ENCODE data around the gene SYTL1. TPM values are rescaled to one million over a fixed set of nuclear protein-coding genes. Genes with fewer than 3 reads are reported as not detected.

SYTL1 gene
- total RNA-seq, 4 donors from 2014 or later: 1.6 to 11.3 (median 4.8) TPM; not detected in 1

DNA sequence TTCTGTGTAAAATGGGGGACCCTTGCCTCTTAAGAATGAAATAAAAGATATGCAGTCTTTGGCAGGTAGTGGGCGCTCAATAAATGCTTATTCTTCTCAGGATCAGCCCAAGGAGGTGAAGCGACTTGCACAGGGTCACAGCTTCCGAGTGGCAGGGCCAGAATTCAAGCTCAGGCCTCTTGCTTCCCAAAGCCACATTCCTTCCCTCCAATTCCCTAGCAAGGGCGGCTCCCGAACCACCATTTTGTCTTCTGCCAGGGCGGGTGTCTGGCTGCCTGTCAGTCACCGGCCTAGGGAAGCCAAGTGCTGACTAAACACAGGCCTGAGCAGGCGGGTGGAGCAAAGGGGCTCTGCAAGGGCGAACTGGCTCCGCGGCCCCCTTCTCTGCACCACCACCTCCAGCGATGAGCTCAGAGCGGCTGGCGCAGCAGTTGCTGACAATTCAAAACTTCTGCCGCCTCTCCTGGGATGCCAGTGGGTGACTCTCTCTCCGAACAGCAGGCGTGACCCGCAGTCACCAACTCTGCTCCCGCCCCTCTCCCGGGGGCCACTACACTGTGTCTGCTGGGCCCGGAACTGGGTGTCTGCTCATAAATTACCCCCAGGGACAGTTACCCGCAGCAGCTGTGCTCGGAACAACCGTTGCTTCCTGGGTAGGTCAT is 61.4 kb downstream of the SYTL1 start:
- no peak overlapping the region for H3K4me3 ChIP-seq
- intact Hi-C loops (cut with DNase I; ENCODE audit: low total_unique reads): loop anchor here (5.0 kb wide), 1 partner anchor 204 kb away; no protein-coding TSS in a partner anchor
- H3K9me3 ChIP-seq: no peaks in the 10 kb centered on the region
- peaks cover 6 to 23% of the 10 kb centered on the region in 2 donors for H3K4me1 ChIP-seq
- H3K27me3 ChIP-seq: no peaks in the 10 kb centered on the region
- peak overlapping the region; percentile 81 to 84 for H3K27ac ChIP-seq
- H3K36me3 ChIP-seq: no peaks in the 10 kb centered on the region
- peak; percentile 78 to 84 for DNase-seq
- TF ChIP-seq POLR2A (IDR thresholded peaks at IDR 0.05): no peak
- TF ChIP-seq, protein P1, sequence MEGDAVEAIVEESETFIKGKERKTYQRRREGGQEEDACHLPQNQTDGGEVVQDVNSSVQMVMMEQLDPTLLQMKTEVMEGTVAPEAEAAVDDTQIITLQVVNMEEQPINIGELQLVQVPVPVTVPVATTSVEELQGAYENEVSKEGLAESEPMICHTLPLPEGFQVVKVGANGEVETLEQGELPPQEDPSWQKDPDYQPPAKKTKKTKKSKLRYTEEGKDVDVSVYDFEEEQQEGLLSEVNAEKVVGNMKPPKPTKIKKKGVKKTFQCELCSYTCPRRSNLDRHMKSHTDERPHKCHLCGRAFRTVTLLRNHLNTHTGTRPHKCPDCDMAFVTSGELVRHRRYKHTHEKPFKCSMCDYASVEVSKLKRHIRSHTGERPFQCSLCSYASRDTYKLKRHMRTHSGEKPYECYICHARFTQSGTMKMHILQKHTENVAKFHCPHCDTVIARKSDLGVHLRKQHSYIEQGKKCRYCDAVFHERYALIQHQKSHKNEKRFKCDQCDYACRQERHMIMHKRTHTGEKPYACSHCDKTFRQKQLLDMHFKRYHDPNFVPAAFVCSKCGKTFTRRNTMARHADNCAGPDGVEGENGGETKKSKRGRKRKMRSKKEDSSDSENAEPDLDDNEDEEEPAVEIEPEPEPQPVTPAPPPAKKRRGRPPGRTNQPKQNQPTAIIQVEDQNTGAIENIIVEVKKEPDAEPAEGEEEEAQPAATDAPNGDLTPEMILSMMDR (IDR thresholded peaks at IDR 0.05): peak in 2 of 4 experiments; percentile 19 to 34

Small RNA genes within 50 kb of the gene (small RNA-seq; reads per million reads assigned to genes)
- not detected for gene RNU6-48P

Other genes with a start within 250 kb of the SYTL1 start
- gene SLC9A1, start 186.9 kb upstream of the SYTL1 start, total RNA-seq: 10 to 100 TPM in 2 of 4 donors, 1 to 10 TPM in 2; 3.1 to 33.6 (median 18.4) TPM
- gene WDTC1, start 107.4 kb upstream of the SYTL1 start, total RNA-seq: 10 to 100 TPM in 3 of 4 donors, 1 to 10 TPM in 1; 5.6 to 45.8 (median 34.2) TPM
- 10 to 100 TPM in 2 of 4 donors, 1 to 10 TPM in 2; 9.7 to 43.9 (median 18.6) TPM for gene TMEM222, start 19.9 kb upstream of the SYTL1 start, total RNA-seq
- gene MAP3K6, start 24.9 kb downstream of the SYTL1 start, total RNA-seq: 100 to 1,000 TPM in 1 of 4 donors, 10 to 100 TPM in 3; 10.9 to 124 (median 16.5) TPM
- 1 to 10 TPM in 3 of 4 donors, not detected in 1; 2.1 to 4.7 (median 2.4) TPM for gene FCN3, start 32.8 kb downstream of the SYTL1 start, total RNA-seq
- under 1 TPM in 1 of 4 donors, not detected in 3; 0.69 TPM for gene CD164L2, start 41.3 kb downstream of the SYTL1 start, total RNA-seq
- 1 to 10 TPM in 1 of 4 donors, under 1 TPM in 1, not detected in 2; 0.55 to 1.9 TPM for gene GPR3, start 50.6 kb downstream of the SYTL1 start, total RNA-seq
- gene WASF2, start 148.1 kb downstream of the SYTL1 start, total RNA-seq: 100 to 1,000 TPM in 1 of 4 donors, 10 to 100 TPM in 3; 27.2 to 178 (median 41.1) TPM

Data from uterus (tissue), 4 donors.